ENCODE measurements around the gene AP3S2. TPM values are rescaled to one million over a fixed set of nuclear protein-coding genes. Genes with fewer than 3 reads are reported as not detected.

The AP3S2 gene
- polyA plus RNA-seq, 3 donors, result 30.8 to 41.2 (median 32.4) TPM

GRCh38 chr15:89898146-89898545, 4.4 kb upstream of the AP3S2 start:
- H3K9ac ChIP-seq (ENCODE audit: insufficient read depth, low read length, poor library complexity, severe bottlenecking), result no peak overlapping the region
- peaks cover 26 to 39% of the 10 kb centered on the region in 2 donors for H3K4me1 ChIP-seq (ENCODE audit: control insufficient read depth in 1 of 2, insufficient read depth in 2 of 2, low read length in 2 of 2)
- no CpG with 5 or more reads among the region's 2 CpGs for WGBS (ENCODE audit: insufficient coverage)
- Mint-ChIP-seq H3K27me3 (ENCODE audit: low read depth in 3 of 3) (peaks cover 0 to 7% (median 0%) of the 10 kb centered on the region in 3 donors), H3K36me3 (peaks cover 37 to 46% of the 10 kb centered on the region in 2 donors), H3K4me3 (peak overlapping the region in 1 of 2 donors; percentile 28), H3K4me1 (peaks cover 37% of the 10 kb centered on the region), H3K9me3 (peaks cover 0 to 3% (median 0%) of the 10 kb centered on the region in 7 donors), H3K27ac (peak overlapping the region in 3 of 7 donors; percentile 26 to 54 (median 37))
- no peak overlapping the region for H2AFZ ChIP-seq (ENCODE audit: insufficient read depth, low read depth, low read length, poor library complexity, severe bottlenecking)
- H3K79me2 ChIP-seq (ENCODE audit: insufficient read depth, low read length), result peaks cover 7% of the 10 kb centered on the region
- intact Hi-C loops (cut with micrococcal nuclease), result loop anchor here in 1 of 2 donors (5.0 to 10.0 kb wide), 3 partner anchors 107 to 189 kb away; partner anchors contain the start of gene ZNF710
- H3K27me3 ChIP-seq (ENCODE audit: control insufficient read depth in 2 of 2, insufficient read depth in 2 of 2, low read length in 2 of 2), result no peaks in the 10 kb centered on the region
- no peak overlapping the region for H3K4me2 ChIP-seq (replicated peaks; ENCODE audit: extremely low read depth, low read length, poor library complexity, severe bottlenecking)
- H3K4me3 ChIP-seq (replicated peaks in 1 of 3; ENCODE audit: low read depth in 2 of 3, low read length in 3 of 3), result no peak overlapping the region
- H3K36me3 ChIP-seq (replicated peaks in 1 of 2; ENCODE audit: control insufficient read depth in 1 of 2, insufficient read depth in 2 of 2, low read length in 2 of 2), result peaks cover 6 to 31% of the 10 kb centered on the region in 2 donors
- H3K9me3 ChIP-seq (replicated peaks in 1 of 2; ENCODE audit: control insufficient read depth in 1 of 2, insufficient read depth in 1 of 2, low read length in 2 of 2), result no peaks in the 10 kb centered on the region
- no peak overlapping the region for H3K27ac ChIP-seq (ENCODE audit: low read depth in 1 of 2, low read length in 2 of 2)
- TF ChIP-seq CTCF (IDR thresholded peaks at IDR 0.05), result no peak
- no peak for DNase-seq
- H4K20me1 ChIP-seq (ENCODE audit: insufficient read depth, low read length), result no peaks in the 10 kb centered on the region

GRCh38 chr15:89893027-89893426, 767 bp downstream of the AP3S2 start:
- Histone ChIP-seq H3K9me3 (replicated peaks in 1 of 2; ENCODE audit: control insufficient read depth in 1 of 2, insufficient read depth in 1 of 2, low read length in 2 of 2) (no peaks in the 10 kb centered on the region), H3K4me3 (replicated peaks in 1 of 3; ENCODE audit: low read depth in 2 of 3, low read length in 3 of 3) (peak overlapping the region; percentile 70 to 97 (median 75)), H3K79me2 (ENCODE audit: insufficient read depth, low read length) (peaks cover 53% of the 10 kb centered on the region), H3K36me3 (replicated peaks in 1 of 2; ENCODE audit: control insufficient read depth in 1 of 2, insufficient read depth in 2 of 2, low read length in 2 of 2) (peaks cover 11 to 14% of the 10 kb centered on the region in 2 donors), H2AFZ (ENCODE audit: insufficient read depth, low read depth, low read length, poor library complexity, severe bottlenecking) (peak overlapping the region; percentile 88), H3K4me2 (replicated peaks; ENCODE audit: extremely low read depth, low read length, poor library complexity, severe bottlenecking) (peak overlapping the region; percentile 94), H3K27ac (ENCODE audit: low read depth in 1 of 2, low read length in 2 of 2) (peak overlapping the region; percentile 94 to 99), H3K9ac (ENCODE audit: insufficient read depth, low read length, poor library complexity, severe bottlenecking) (peak overlapping the region; percentile 95), H4K20me1 (ENCODE audit: insufficient read depth, low read length) (peaks cover 14% of the 10 kb centered on the region), H3K27me3 (ENCODE audit: control insufficient read depth in 2 of 2, insufficient read depth in 2 of 2, low read length in 2 of 2) (no peaks in the 10 kb centered on the region), H3K4me1 (ENCODE audit: control insufficient read depth in 1 of 2, insufficient read depth in 2 of 2, low read length in 2 of 2) (peaks cover 30 to 49% of the 10 kb centered on the region in 2 donors)
- H3K27me3 Mint-ChIP-seq (ENCODE audit: low read depth in 3 of 3), result peaks cover 0 to 3% (median 1%) of the 10 kb centered on the region in 3 donors
- H3K9me3 Mint-ChIP-seq, result no peaks in the 10 kb centered on the region
- DNase-seq, result peak in 2 of 3 donors; percentile 76 to 87
- H3K36me3 Mint-ChIP-seq, result peaks cover 26 to 28% of the 10 kb centered on the region in 2 donors
- intact Hi-C loops (cut with micrococcal nuclease), result loop anchor here in 1 of 2 donors (5.0 to 10.0 kb wide), 2 partner anchors 112 to 169 kb away; partner anchors contain the start of gene ZNF710
- peak overlapping the region; percentile 98 to 100 (median 99) for H3K27ac Mint-ChIP-seq
- peak overlapping the region; percentile 95 to 98 for H3K4me3 Mint-ChIP-seq
- TF ChIP-seq CTCF (IDR thresholded peaks at IDR 0.05), result no peak
- H3K4me1 Mint-ChIP-seq, result peaks cover 43% of the 10 kb centered on the region
- WGBS (ENCODE audit: insufficient coverage), result no CpG with 5 or more reads among the region's 6 CpGs
